T-helper 2 cell treated with Interferon-gamma antibody and Interleukin-4, amounts not matched to agents 100 ng/mL and 5 ng/mL, for 36 hours (primary cell): ENCODE data around the gene SPNS2. TPM values are rescaled to one million over a fixed set of nuclear protein-coding genes. Genes with fewer than 3 reads are reported as not detected.

ENCODE experiments used
- intact Hi-C: fragments of 100-400 bp; cut with micrococcal nuclease; formaldehyde crosslinking; loops from one replicate; pipeline ENCODE4 v1.15.1; 2023
- total RNA-seq: library from RNA; stranded (reverse); gene quantifications from 2 replicates; pipeline ENCODE4 v1.2.3, GENCODE V29; 2022

Gene SPNS2, protein sequence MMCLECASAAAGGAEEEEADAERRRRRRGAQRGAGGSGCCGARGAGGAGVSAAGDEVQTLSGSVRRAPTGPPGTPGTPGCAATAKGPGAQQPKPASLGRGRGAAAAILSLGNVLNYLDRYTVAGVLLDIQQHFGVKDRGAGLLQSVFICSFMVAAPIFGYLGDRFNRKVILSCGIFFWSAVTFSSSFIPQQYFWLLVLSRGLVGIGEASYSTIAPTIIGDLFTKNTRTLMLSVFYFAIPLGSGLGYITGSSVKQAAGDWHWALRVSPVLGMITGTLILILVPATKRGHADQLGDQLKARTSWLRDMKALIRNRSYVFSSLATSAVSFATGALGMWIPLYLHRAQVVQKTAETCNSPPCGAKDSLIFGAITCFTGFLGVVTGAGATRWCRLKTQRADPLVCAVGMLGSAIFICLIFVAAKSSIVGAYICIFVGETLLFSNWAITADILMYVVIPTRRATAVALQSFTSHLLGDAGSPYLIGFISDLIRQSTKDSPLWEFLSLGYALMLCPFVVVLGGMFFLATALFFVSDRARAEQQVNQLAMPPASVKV
- 0.36 and 0.64 TPM in 2 replicates for total RNA-seq

- intact Hi-C loops, result no loop called here
Measured at GRCh38 chr17:4498461-4499397, at the start of gene SPNS2. Gene SPNS2, plus strand, starts transcription at chr17:4498881. Its CDS starts 167 bp downstream, at chr17:4499048.

GRCh38 chr17:4449736-4450135 is 48.9 kb upstream of the SPNS2 start:
- intact Hi-C loops, result no loop called here

DNA sequence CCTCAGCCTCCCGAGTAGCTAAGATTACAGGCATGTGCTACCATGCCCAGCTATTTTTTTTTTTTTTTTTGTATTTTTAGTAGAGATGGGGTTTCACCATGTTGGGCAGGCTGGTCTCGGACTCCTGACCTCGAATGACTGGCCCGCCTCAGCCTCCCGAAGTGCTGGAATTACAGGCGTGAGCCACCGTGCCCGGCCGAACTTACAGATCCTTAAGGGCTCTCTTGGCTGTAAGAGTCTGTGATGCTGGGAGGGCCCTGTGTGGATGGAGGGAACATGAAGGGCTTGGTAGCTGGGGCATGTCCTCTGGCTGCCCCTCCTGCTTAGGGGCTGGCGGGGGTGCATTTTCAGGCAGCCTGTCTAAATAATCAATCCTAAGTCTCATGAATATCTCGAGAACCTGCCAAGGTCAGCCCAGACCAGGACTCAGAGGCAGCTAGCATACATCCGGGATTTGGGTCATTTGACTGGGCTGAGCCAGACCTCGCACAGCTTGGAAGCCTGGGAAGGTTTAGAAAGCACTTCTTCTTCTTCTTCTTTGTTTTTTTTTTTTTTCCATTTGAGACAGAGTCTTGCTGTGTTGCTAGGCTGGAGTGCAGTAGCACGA is 47.9 kb upstream of the SPNS2 start:
- intact Hi-C loops, result no loop called here

DNA sequence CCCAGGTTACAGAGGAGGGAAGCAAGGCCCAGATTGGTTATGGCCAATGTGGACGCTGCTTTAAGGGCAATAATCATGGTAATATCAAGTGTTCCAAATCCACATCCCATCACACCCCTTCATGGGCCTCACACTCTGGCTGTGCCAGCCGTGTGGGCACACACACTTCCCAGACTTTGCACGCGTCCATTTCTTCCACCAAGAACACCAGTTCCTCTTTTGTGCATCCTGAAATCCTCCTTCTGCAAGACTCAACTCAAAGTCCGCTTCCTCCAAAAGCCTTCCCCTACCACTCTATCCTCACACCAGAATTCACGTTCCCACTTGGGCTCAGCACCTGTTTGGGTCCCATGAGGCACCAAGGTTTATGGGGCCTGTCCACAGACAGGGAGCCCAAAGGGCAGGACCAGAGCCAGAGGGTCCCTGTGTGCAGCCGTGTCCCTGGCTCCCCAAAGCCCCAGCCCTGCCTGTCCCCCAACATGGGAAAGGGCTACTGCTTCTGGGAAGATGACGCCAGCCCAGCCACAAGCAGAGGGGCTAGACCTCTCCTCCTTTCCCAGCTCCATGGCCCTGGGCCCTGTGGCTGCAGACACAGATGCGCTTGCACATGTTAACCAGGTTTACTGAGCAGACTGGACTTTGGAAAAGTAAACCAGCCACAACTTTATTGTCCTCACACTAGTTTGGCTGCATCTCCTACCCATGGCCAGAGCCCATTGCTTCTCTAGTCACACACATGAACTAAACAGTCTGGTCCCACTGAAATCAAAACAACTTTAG is 44.7 kb upstream of the SPNS2 start:
- intact Hi-C loops, result no loop called here

DNA sequence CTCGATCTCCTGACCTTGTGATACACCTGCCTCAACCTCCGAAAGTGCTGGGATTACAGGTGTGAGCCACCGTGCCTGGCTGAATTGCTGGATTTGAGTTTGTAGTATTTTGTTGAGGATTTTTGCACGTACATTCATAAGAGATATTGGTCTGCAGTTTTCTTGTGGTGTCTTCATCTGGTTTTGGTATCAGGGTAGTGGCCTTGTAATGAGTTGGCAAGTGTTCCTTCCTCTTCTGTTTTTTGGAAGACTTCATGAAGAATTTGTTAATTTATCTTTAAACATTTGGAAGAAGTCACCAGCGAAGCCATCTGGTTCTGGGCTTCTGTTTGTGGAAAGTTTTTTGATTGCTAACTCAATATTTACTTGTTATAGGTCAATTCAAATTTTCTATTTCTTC is 38.0 kb upstream of the SPNS2 start:
- intact Hi-C loops, result no loop called here

DNA sequence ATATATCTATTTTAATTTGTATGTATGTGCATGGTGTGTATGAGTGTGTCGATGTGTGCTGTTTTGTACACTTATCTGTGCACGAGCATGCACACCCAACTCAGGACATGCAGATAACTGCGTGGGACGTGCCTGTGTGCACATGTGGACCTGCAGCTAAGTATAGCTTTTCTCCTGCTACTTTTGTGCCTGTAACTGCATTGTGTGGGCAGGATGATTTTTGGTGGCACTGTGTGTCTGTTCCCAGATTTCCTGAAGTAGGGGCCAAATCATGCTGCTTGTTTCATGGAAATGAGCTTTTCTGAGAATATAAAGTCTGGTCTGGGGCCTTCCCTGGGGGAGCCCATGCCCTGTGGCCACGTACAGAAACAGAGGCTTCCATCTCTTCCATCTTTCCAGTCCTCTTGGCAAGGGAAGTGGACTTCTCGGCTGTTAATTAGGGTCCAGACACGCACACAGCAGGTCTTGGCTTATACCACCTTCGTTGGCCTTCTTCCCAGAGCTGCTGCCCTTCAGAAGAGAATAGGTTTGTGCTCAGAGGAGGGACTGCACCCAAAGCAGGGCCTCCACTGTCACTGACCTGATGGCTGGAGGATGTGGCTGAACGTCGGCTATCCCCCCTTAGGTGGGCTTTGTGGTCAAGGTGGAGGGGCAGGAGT is 34.7 kb upstream of the SPNS2 start:
- intact Hi-C loops, result no loop called here

GRCh38 chr17:4465786-4466185 is 32.9 kb upstream of the SPNS2 start:
- intact Hi-C loops, result no loop called here

DNA sequence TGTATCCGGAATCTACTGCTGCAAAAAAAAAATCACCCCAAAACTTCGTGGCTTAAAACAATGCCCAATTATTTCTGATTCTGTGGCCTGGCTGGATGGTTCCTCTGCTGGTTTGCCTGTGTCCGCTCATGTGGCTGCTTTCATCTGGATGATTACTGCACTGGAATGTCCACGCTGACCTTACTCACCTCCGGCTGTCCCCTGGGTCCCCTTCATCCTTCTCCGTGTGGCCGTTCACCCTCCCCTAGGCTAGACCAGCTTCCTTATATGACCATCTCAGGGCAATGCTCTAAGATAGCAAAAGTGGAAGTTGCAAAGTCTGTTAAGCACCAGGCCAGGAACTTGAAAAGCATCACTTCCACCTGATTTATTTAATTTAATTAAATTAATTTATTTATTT is 31.4 kb upstream of the SPNS2 start:
- intact Hi-C loops, result no loop called here

DNA sequence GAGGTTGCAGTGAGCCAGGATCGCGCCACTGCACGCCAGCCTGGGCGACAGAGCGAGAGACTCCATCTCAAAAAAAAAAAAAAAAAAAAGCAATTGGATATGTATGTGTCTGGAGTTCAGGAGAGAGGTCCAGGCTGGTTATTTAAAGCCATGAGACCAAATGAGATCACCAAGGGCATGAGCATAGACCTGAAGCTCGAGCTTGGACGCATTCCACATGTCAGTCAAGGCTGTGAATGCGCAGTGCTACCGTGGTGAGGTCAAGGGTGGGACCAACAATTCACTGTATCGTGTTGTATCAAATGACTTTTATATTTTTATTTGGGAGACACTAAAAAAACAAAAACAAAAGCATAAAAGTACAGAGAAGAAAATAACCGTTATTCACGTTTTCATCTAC is 29.1 kb upstream of the SPNS2 start:
- intact Hi-C loops, result no loop called here

- intact Hi-C loops, result no loop called here
Measured at GRCh38 chr17:4472286-4472685, 26.4 kb upstream of the SPNS2 start.

DNA sequence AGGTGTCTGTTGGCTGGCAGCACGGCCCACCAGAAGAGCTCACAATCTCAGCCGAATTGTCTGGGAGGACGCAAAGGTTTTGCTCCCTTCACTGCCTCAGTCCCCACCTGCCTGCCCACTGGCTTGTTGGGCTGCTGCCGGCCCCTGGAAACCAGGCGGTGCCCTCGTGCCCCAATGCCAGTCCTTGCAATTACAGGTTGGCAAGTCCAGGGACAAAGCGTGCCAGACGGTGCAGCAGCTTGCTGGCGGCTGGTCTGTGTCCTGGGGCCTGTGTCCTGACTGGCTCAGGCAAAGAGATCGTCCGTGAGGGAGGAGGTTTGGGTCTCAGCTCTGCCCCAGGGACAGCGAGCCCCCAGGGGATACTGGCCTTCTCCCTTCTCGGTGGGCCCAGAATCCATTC is 24.6 kb upstream of the SPNS2 start:
- intact Hi-C loops, result no loop called here

- intact Hi-C loops, result no loop called here
Measured at GRCh38 chr17:4475001-4475400, 23.7 kb upstream of the SPNS2 start.

- intact Hi-C loops, result no loop called here
Measured at GRCh38 chr17:4475463-4475862, 23.2 kb upstream of the SPNS2 start.

GRCh38 chr17:4476017-4476416 is 22.7 kb upstream of the SPNS2 start:
- intact Hi-C loops, result no loop called here

DNA sequence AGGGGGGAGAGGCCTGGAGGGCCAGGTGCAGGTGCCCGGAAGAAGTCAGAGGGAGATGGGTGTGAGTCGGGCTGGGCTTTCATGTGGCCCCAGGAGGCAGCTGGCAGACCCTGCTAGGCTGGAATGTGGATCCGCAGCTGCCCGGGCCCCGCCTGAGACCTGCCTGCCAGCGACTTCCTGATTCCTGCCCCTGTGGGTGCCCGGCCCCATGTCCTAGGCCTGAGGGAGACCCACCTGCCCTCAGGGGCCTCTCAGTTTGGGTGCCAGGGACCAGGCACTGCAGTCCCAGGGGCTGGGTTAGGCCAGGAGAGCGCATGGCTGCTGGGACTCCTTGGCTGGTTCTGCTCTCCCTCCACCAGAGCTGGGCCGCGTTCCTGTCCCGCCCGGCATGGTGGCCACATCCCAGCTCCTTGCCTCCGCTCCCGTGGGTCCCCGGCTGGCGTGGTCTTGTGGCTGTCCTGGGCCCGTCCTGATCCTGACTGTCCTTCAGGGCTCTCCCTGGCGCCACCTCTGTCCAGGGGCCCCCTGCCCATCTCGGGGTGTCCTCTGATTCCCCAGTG is 22.1 kb upstream of the SPNS2 start:
- intact Hi-C loops, result no loop called here

DNA sequence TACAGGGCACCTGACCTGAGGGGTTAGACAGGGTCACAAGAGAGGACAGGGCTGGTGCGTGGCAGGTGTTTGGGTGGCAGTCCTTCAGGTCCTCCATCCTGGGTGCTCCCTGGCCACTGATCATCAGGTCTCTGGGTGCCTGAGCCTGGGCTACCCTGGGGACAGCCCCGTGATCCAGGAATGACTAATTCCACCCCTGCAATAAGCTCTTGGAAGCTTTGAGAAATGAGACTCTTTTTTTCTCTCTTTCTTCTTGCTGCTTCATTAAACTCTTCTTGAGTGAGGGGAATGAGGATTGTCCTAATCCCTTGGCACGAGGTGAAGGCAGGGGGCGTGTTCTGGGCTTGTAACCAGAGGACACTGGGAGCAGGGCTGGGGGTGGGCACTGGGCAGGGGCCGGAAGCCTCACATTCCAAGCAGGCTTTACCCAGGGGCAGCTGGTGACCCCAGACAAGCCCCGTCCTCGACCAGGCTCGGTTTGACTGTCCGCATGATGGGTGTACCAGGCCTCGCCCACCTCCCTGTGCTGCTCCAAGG is 21.4 kb upstream of the SPNS2 start:
- intact Hi-C loops, result no loop called here

GRCh38 chr17:4478318-4478830 is 20.3 kb upstream of the SPNS2 start:
- intact Hi-C loops, result no loop called here

DNA sequence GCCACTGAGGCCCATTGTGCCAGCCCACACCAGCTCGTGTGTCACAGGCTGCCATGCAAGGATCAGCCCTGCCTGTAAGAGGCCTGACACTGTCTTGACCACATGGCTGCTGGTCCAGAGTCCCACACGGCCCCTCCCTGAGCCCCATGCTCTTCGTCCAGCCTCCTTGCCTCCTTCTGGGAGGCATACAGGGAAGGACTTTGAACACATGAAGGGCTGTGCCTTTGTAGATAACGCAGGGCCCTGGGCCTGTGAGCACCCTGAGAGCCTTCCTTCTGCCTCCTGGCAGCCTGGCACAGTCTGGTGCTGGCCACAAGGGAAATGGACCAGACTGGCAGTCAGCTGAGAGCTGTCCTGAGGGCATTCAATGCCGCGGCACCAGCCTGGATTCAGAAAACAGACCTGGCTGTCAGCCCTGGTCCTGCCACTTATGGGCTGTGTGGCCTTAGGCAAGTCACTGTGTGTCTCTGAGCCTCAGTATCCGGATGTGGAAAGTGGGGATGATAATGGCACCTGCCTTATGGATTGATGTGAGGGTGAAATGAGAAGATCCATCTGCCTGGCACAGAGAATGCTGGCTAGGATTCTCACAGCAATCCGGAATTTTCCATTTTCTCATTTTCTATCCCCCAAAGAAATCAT is 19.2 kb upstream of the SPNS2 start:
- intact Hi-C loops, result no loop called here
